Skeletal muscle satellite cell (primary cell): ENCODE data around the gene MOSPD3.

Source experiments
- H3K27me3 ChIP-seq: 2 replicates; pipeline ENCODE4 v1.7.0; 2013; ENCODE audit warnings: low read length; ENCODE audit not compliant: control insufficient read depth, insufficient read depth
- H3K36me3 ChIP-seq: 2 replicates; pipeline ENCODE4 v1.7.0; 2013; ENCODE audit warnings: mild to moderate bottlenecking, control low read depth, low read length; ENCODE audit not compliant: insufficient read depth
- H3K4me1 ChIP-seq: 2 replicates; pipeline ENCODE4 v1.7.0; 2013; ENCODE audit warnings: low read length; ENCODE audit not compliant: control insufficient read depth, insufficient read depth
- H3K4me2 ChIP-seq: 2 replicates; pipeline ENCODE4 v1.7.0; 2013; ENCODE audit warnings: mild to moderate bottlenecking, low read length
- H3K4me3 ChIP-seq: 2 replicates; pipeline ENCODE4 v1.7.0; 2013; ENCODE audit warnings: low read length
- H3K9ac ChIP-seq: 2 replicates; pipeline ENCODE4 v1.7.0; 2013; ENCODE audit warnings: mild to moderate bottlenecking, low read depth, low read length, moderate library complexity
- H3K9me3 ChIP-seq: replicated peaks from 2 replicates; pipeline ENCODE4 v1.7.0; 2013; ENCODE audit warnings: mild to moderate bottlenecking, control low read depth, low read length

The MOSPD3 gene

DNA sequence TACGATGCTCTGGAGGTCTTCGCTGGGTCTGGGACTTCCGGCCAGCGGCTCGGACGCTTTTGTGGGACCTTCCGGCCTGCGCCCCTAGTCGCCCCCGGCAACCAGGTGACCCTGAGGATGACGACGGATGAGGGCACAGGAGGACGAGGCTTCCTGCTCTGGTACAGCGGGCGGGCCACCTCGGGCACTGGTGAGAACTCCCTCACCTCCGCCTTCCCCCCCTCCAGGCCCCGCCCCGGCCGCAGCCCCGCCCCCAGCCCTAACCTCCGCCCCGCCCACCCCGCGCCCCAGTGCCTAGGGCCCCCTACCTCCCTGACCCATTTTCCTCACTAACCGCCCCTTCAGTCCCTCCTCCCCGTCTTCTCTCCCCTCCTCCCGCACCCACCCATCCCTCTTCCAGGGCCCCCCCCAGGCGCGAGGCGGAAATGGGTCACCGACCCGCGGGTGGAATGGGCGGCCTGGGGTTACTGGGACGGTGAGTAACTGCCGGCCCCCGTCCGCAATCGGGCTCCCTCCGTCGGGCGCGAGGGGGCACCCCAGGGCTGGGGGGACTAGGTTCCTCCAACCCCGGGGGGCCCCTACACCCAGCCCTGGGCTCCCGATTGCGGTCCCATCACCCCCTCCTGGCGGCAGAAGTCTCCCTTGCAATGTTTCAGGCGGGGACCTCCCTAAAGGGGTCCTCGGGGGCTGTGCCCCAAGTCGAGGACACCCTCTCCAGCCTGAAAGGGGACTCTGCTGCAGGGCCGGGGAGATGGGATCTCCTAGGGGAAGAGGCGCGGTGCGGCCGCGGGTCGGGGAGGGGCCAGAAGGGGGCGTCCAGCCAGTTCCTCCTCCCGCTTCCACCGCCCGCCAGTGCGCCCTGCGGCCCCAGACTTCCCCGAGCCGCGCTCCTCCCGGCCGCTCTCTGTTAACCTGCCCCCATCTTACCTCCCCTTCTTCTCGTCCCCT is 8.0 kb upstream of the MOSPD3 start:
- H3K4me3 ChIP-seq = peak overlapping the region; percentile 95
- peak overlapping the region; percentile 99 for H3K4me2 ChIP-seq
- H3K4me1 ChIP-seq = peaks cover 37% of the 10 kb centered on the region
- H3K9ac ChIP-seq = peak overlapping the region; percentile 82
- no peaks in the 10 kb centered on the region for H3K27me3 ChIP-seq
- H3K9me3 ChIP-seq = no peaks in the 10 kb centered on the region
- peaks cover 3% of the 10 kb centered on the region for H3K36me3 ChIP-seq

- Histone ChIP-seq H3K27me3 (no peaks in the 10 kb centered on the region), H3K9me3 (no peaks in the 10 kb centered on the region), H3K9ac (peak overlapping the region; percentile 82), H3K4me1 (peaks cover 37% of the 10 kb centered on the region), H3K4me2 (peak overlapping the region; percentile 99), H3K4me3 (peak overlapping the region; percentile 95), H3K36me3 (peaks cover 3% of the 10 kb centered on the region)
These were observed 7.1 kb upstream of the MOSPD3 start for GRCh38 chr7:100604976-100605911.

- no peak overlapping the region for H3K4me2 ChIP-seq
These were observed 6.0 kb upstream of the MOSPD3 start for GRCh38 chr7:100606313-100606712.

DNA sequence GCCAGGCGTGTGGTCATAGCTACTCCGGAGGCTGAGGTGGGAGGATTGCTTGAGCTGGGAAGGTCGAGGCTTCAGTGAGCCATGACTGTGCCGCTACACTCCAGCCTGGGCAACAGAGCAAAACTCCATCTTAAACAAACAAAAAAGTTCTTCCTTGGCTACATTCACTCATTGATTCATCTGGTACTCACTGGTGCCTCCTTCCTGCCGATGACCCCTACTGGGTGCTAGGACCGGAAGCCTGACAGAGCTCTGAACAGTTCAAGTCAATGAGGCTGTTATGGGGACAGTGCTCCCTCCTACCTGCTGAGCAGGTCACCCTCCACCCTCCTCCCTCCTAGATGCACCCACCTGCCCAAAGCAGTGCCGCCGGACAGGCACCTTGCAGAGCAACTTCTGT is 5.2 kb upstream of the MOSPD3 start:
- Histone ChIP-seq H3K4me2 (no peak overlapping the region), H3K36me3 (peaks cover 3% of the 10 kb centered on the region), H3K9me3 (no peaks in the 10 kb centered on the region), H3K9ac (no peak overlapping the region), H3K4me1 (peaks cover 30% of the 10 kb centered on the region), H3K4me3 (no peak overlapping the region), H3K27me3 (no peaks in the 10 kb centered on the region)

More at GRCh38 chr7:100606313-100606712, 6.0 kb upstream of the MOSPD3 start:
- peaks cover 3% of the 10 kb centered on the region for H3K36me3 ChIP-seq
- H3K4me1 ChIP-seq = peaks cover 37% of the 10 kb centered on the region
- H3K9ac ChIP-seq = no peak overlapping the region
- H3K4me3 ChIP-seq = no peak overlapping the region
- H3K9me3 ChIP-seq = no peaks in the 10 kb centered on the region
- no peaks in the 10 kb centered on the region for H3K27me3 ChIP-seq

- H3K4me3 ChIP-seq = no peak overlapping the region
- H3K4me1 ChIP-seq = peaks cover 22% of the 10 kb centered on the region
- H3K9ac ChIP-seq = no peak overlapping the region
- H3K4me2 ChIP-seq = no peak overlapping the region
- H3K36me3 ChIP-seq = peaks cover 3% of the 10 kb centered on the region
- no peaks in the 10 kb centered on the region for H3K9me3 ChIP-seq
- no peaks in the 10 kb centered on the region for H3K27me3 ChIP-seq
These were observed 2.4 kb upstream of the MOSPD3 start for GRCh38 chr7:100609958-100610357.

- peak overlapping the region; percentile 75 for H3K4me3 ChIP-seq
- peak overlapping the region; percentile 78 for H3K4me2 ChIP-seq
- H3K9ac ChIP-seq = peak overlapping the region; percentile 73
- no peaks in the 10 kb centered on the region for H3K9me3 ChIP-seq
- no peaks in the 10 kb centered on the region for H3K36me3 ChIP-seq
- peaks cover 10% of the 10 kb centered on the region for H3K4me1 ChIP-seq
- no peaks in the 10 kb centered on the region for H3K27me3 ChIP-seq
These were observed 520 bp downstream of the MOSPD3 start for GRCh38 chr7:100612730-100613390.

- H3K9me3 ChIP-seq = no peaks in the 10 kb centered on the region
- H3K27me3 ChIP-seq = no peaks in the 10 kb centered on the region
- no peak overlapping the region for H3K9ac ChIP-seq
- no peaks in the 10 kb centered on the region for H3K36me3 ChIP-seq
- peaks cover 10% of the 10 kb centered on the region for H3K4me1 ChIP-seq
- H3K4me2 ChIP-seq = peak overlapping the region; percentile 78
- peak overlapping the region; percentile 75 for H3K4me3 ChIP-seq
These were observed 1.3 kb downstream of the MOSPD3 start for GRCh38 chr7:100613412-100614175.

- H3K9ac ChIP-seq = no peak overlapping the region
- no peak overlapping the region for H3K4me3 ChIP-seq
- peaks cover 10% of the 10 kb centered on the region for H3K4me1 ChIP-seq
- no peaks in the 10 kb centered on the region for H3K27me3 ChIP-seq
- H3K9me3 ChIP-seq = no peaks in the 10 kb centered on the region
- no peak overlapping the region for H3K4me2 ChIP-seq
- no peaks in the 10 kb centered on the region for H3K36me3 ChIP-seq
These were observed 2.0 kb downstream of the MOSPD3 start for GRCh38 chr7:100614308-100614861.

- no peaks in the 10 kb centered on the region for H3K36me3 ChIP-seq
- H3K9me3 ChIP-seq = no peaks in the 10 kb centered on the region
- no peaks in the 10 kb centered on the region for H3K4me1 ChIP-seq
- H3K9ac ChIP-seq = no peak overlapping the region
- no peak overlapping the region for H3K4me2 ChIP-seq
- H3K4me3 ChIP-seq = no peak overlapping the region
- no peaks in the 10 kb centered on the region for H3K27me3 ChIP-seq
These were observed 7.9 kb downstream of the MOSPD3 start for GRCh38 chr7:100620239-100620638.

GRCh38 chr7:100620804-100621203 is 8.5 kb downstream of the MOSPD3 start:
- H3K4me1 ChIP-seq = no peaks in the 10 kb centered on the region
- no peaks in the 10 kb centered on the region for H3K9me3 ChIP-seq
- no peak overlapping the region for H3K9ac ChIP-seq
- no peaks in the 10 kb centered on the region for H3K27me3 ChIP-seq
- H3K4me3 ChIP-seq = no peak overlapping the region
- H3K36me3 ChIP-seq = no peaks in the 10 kb centered on the region
- H3K4me2 ChIP-seq = no peak overlapping the region
